Pancreas (tissue), 10 donors: Measurements from ENCODE around the gene CCDC174. TPM values are rescaled to one million over a fixed set of nuclear protein-coding genes. Genes with fewer than 3 reads are reported as not detected.

ENCODE experiments used
- ATAC-seq, 4 donors: fragments of 200-7000 bp; cut with Tn5 transposase; one replicate each; pipeline versions ENCODE4 v1.8.0 to v1.9.1; 2020; ENCODE audit warnings: mild to moderate bottlenecking in 4 of 4, moderate library complexity in 4 of 4
- DNase-seq, 6 donors: peaks; one replicate each; pipeline ENCODE4 v3.0.0-alpha.2; 2020
- FAIRE-seq: peaks from 2 replicates; lab custom pipeline; 2012; peaks lifted over from hg19 to GRCh38; lab: Jason Lieb, UNC
- H3K27ac ChIP-seq, 4 donors: fragments of 200-600 bp; sonication (generic); 1 replicate in 3 of 4; 2 replicates in 1 of 4; pipeline versions ENCODE4 v1.5.0 to v1.8.0; 2020
- H3K27me3 ChIP-seq, 4 donors: fragments of 200-600 bp; one replicate each; pipeline ENCODE4 v1.8.0; 2021
- H3K36me3 ChIP-seq, 3 donors: fragments of 200-600 bp; sonication (generic) in 1 of 3; one replicate each; pipeline versions ENCODE4 v1.5.0 to v1.8.0; 2020 to 2021
- H3K4me1 ChIP-seq, 3 donors: fragments of 200-600 bp; one replicate each; pipeline ENCODE4 v1.8.0; 2021
- H3K4me3 ChIP-seq, 4 donors: fragments of 200-600 bp; sonication (generic) in 2 of 4; one replicate each; pipeline versions ENCODE4 v1.5.0 to v1.8.0; 2020 to 2021
- H3K9me3 ChIP-seq, 4 donors: fragments of 200-600 bp; one replicate each; pipeline ENCODE4 v1.8.0; 2021
- CTCF ChIP-seq, 4 donors: fragments of 200-600 bp; sonication (generic) in 3 of 4; IDR thresholded peaks; one replicate each; pipeline versions ENCODE4 v1.5.0 to v1.8.0; 2021; ENCODE audit warnings: antibody characterized with exemption in 4 of 4
- WGBS, 2 donors: extraction: QIAGEN DNeasy Blood & Tissue Kit; methylation state at CpG; one replicate each; pipeline ENCODE4 v1.1.7; 2013; 5-methylcytosine and 5-hydroxymethylcytosine counted together
- intact Hi-C, 3 donors: fragments of 100-400 bp; cut with DNase I; formaldehyde crosslinking; loops; one replicate each; pipeline versions ENCODE4 v1.11.1 to v1.14.2; 2022
- polyA plus RNA-seq, 2 donors: library from polyadenylated mRNA; stranded (reverse); fragments of 200-250 nt; gene quantifications; one replicate each; pipeline ENCODE4 v1.2.3, GENCODE V29; 2013
- total RNA-seq, 6 donors: library from RNA; stranded (reverse); fragmentation: NEBNext Ultra II Directional in 4 of 6; extraction: Animal tissue kit (Norgen Biotek cat#: 25700) in 4 of 6; gene quantifications; one replicate each; pipeline versions ENCODE4 v1.2.1 to v1.2.4, GENCODE V29; 2021 to 2023
- donor health status: healthy with polysubstance abuse.
- donor health status: DM: no; HTN: no; CAD: no; lungs with moderate emphysema.
- donor health status: DM: no; HTN: no; CAD: no.
- donor health status: control.
- donor health status: control.
- donor health status: Bipolar disorder and iron deficiency.
- donor health status: DM: yes; HTN: yes; CAD: no.
- donor health status: DM: no; HTN: no; CAD: no.
- donor health status: DM: no; HTN: no; CAD: no.
- donor health status: DM: yes; HTN: yes; CAD: no.

Gene CCDC174
- total RNA-seq (10 to 100 TPM in 3 of 6 donors, 1 to 10 TPM in 3; 7.2 to 13.7 (median 11.0) TPM), polyA plus RNA-seq (10 to 100 TPM; 12.9 to 18.1 TPM)

- intact Hi-C loops, result no loop called here
- DNase-seq (peak; percentile 86 to 99 (median 95)), FAIRE-seq (peak; percentile 97), ATAC-seq (peak; percentile 96 to 99 (median 98))
- no peak for TF ChIP-seq CTCF (IDR thresholded peaks at IDR 0.05)
- WGBS, 2 donors, result 0% methylated on average over 47 of the region's 47 CpGs
- Histone ChIP-seq H3K4me1 (peaks cover 31 to 39% (median 35%) of the 10 kb centered on the region in 3 donors), H3K9me3 (no peaks in the 10 kb centered on the region), H3K36me3 (peaks cover 0 to 16% (median 8%) of the 10 kb centered on the region in 3 donors), H3K27ac (peak within 1 kb of the TSS; percentile 58 to 87 (median 81)), H3K4me3 (peak within 1 kb of the TSS; percentile 73 to 95 (median 78)), H3K27me3 (no peaks in the 10 kb centered on the region)
Measured at GRCh38 chr3:14651440-14652251, at the start of gene CCDC174. Gene CCDC174 (plus strand): TSS chr3:14651762. CDS start chr3:14651837, 75 bp downstream.

GRCh38 chr3:14602006-14602803 lies 49.4 kb upstream of the CCDC174 start:
- Histone ChIP-seq H3K27ac (no peak overlapping the region), H3K9me3 (no peaks in the 10 kb centered on the region), H3K4me1 (peaks cover 0 to 4% (median 4%) of the 10 kb centered on the region in 3 donors), H3K27me3 (no peaks in the 10 kb centered on the region), H3K36me3 (no peaks in the 10 kb centered on the region), H3K4me3 (peak overlapping the region in 3 of 4 donors; percentile 12 to 56 (median 39))
- WGBS, 2 donors, result 4 to 7% methylated on average over 37 to 66 of the region's 66 CpGs
- DNase-seq, result no peak
- FAIRE-seq, result no peak
- TF ChIP-seq CTCF (IDR thresholded peaks at IDR 0.05), result no peak
- peak; percentile 23 to 66 (median 45) for ATAC-seq
- intact Hi-C loops, result no loop called here

- H3K4me3 ChIP-seq, result peak overlapping the region in 3 of 4 donors; percentile 12 to 56 (median 39)
Measured at GRCh38 chr3:14602804-14603644, 48.5 kb upstream of the CCDC174 start.

More at GRCh38 chr3:14602804-14603644, 48.5 kb upstream of the CCDC174 start:
- Histone ChIP-seq H3K9me3 (no peaks in the 10 kb centered on the region), H3K4me1 (peaks cover 0 to 4% (median 4%) of the 10 kb centered on the region in 3 donors), H3K27ac (no peak overlapping the region), H3K27me3 (no peaks in the 10 kb centered on the region), H3K36me3 (no peaks in the 10 kb centered on the region)
- WGBS, 2 donors, result 5 to 7% methylated on average over 62 to 85 of the region's 85 CpGs
- ATAC-seq, result peak; percentile 64 to 86 (median 75)
- no peak for TF ChIP-seq CTCF (IDR thresholded peaks at IDR 0.05)
- DNase-seq, result peak in 1 of 6 donors; percentile 69
- FAIRE-seq, result no peak
- intact Hi-C loops, result no loop called here
